Hepatocyte (in vitro differentiated cells): ENCODE data around the gene FAXDC2.

Experiments used
- EZH2phosphoT487 ChIP-seq: fragments of 200-600 bp; sonication (generic); IDR thresholded peaks from one replicate; pipeline ENCODE4 v1.6.1; 2018; ENCODE audit warnings: antibody characterized with exemption, mild to moderate bottlenecking, low read depth, moderate library complexity; ENCODE audit not compliant: unreplicated experiment, severe bottlenecking
- TF ChIP-seq, protein P1 (sequence below): fragments of 200-600 bp; sonication (generic); IDR thresholded peaks from 2 replicates; pipeline ENCODE4 v1.5.1; 2016; ENCODE audit warnings: antibody characterized with exemption, mild to moderate bottlenecking; ENCODE audit not compliant: poor library complexity

DNA sequence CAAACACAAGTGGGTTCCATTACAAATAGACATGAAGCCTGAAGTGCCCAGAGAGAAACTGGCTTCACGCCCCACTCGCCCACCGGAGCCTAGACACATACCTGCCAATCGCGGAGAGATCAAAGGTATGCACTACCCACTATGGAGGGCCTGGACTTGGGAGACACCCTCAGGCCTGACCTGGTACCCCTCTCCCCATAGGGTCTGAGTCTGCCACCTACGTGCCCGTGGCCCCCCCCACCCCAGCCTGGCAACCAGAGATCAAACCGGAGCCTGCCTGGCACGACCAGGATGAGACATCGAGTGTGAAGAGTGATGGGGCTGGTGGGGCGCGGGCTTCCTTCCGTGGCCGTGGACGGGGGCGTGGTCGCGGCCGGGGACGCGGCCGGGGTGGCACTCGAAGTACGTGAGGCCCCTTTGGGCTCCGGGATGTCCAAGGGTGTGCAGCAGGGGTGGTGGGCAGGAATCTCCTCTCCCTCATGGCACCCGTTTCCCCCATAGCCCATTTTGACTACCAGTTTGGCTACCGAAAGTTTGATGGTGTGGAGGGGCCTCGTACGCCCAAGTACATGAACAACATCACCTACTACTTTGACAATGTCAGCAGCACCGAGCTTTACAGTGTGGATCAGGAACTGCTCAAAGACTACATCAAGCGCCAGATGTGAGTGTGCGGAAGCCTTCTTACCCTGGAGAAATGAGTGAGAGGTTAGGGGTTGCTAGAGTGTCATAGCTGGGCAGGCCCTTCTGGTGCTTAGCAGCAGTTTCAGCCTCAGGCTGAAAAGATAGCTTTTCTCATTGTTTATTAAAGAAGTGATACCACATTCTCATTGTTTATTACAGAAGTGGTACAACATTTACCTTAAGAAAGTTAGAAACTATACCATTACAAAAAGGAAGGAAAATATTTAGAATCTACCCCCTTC lies 56.5 kb downstream of the FAXDC2 start:
- TF ChIP-seq, protein P1, sequence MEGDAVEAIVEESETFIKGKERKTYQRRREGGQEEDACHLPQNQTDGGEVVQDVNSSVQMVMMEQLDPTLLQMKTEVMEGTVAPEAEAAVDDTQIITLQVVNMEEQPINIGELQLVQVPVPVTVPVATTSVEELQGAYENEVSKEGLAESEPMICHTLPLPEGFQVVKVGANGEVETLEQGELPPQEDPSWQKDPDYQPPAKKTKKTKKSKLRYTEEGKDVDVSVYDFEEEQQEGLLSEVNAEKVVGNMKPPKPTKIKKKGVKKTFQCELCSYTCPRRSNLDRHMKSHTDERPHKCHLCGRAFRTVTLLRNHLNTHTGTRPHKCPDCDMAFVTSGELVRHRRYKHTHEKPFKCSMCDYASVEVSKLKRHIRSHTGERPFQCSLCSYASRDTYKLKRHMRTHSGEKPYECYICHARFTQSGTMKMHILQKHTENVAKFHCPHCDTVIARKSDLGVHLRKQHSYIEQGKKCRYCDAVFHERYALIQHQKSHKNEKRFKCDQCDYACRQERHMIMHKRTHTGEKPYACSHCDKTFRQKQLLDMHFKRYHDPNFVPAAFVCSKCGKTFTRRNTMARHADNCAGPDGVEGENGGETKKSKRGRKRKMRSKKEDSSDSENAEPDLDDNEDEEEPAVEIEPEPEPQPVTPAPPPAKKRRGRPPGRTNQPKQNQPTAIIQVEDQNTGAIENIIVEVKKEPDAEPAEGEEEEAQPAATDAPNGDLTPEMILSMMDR = no peak
- TF ChIP-seq EZH2phosphoT487 = no peak
